Stimulated activated naive CD4-positive, alpha-beta T cell (primary cell): ENCODE measurements around the gene GSAP.
"Not testable (repeated sequence)": the region's sequence is repeated elsewhere in the genome, so short reads cannot be mapped to it uniquely, and the experiment has no call there.

Source experiments
- DNase-seq, 6 experiments: peaks; one replicate each; lab custom pipeline; 2025; lab: John Stamatoyannopoulos, UW

Gene GSAP

DNA sequence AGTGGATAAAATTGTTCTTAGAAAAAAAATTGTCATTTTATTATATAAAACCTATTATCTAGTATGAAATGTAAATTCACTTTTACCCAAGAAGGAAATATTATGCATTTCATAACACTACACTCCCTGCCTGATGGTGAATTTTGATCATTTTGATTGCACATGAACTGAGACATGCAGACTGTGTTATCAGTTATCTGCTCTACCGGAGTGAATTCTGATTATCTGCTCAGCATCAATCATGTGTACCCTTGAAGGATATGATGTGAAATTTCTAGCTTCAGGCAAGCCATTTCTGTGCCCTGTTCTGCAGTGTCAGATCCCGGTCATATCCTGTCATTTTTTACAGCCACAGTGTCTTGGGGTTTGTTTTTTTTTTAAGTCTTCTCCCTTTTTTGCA lies 131.5 kb downstream of the GSAP start:
- no peak for DNase-seq

DNA sequence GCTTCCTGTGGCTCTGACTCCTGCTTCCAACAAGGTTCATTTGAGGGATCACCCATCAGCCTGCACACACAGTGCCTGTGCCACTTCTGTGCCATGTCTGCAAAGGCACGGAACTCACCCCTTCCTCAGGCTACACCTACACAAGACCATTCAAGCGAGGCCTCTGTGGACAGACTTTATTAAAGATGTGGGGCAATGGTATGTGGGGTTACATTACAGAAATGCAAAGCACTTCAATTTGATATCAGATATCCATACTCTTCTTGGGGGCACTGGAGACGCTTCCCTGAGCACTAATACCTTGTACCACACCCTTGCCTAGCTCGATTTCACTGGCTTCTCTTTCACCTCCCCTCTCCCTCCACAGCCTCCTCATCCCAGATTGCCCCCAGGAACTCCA lies 132.1 kb downstream of the GSAP start:
- DNase-seq = no peak

DNA sequence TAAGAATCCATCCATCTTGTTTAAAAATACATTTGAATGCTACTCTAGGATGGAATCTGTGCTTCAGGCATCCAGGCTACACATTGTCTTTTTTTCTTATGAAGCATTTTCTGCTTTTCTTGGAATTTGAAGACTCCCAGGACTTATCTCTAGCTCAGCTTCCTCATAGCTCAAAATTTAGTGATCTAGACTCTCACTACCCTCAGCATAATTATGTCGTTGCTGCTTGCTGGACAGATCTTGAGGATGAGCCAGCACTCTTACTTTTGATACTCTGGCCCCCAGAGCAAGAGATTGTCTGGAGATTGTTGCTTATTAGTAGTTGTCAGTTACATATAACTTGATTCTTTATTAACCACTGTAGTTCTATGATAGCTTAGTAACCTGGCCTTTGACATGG lies 133.3 kb downstream of the GSAP start:
- DNase-seq = no peak

DNA sequence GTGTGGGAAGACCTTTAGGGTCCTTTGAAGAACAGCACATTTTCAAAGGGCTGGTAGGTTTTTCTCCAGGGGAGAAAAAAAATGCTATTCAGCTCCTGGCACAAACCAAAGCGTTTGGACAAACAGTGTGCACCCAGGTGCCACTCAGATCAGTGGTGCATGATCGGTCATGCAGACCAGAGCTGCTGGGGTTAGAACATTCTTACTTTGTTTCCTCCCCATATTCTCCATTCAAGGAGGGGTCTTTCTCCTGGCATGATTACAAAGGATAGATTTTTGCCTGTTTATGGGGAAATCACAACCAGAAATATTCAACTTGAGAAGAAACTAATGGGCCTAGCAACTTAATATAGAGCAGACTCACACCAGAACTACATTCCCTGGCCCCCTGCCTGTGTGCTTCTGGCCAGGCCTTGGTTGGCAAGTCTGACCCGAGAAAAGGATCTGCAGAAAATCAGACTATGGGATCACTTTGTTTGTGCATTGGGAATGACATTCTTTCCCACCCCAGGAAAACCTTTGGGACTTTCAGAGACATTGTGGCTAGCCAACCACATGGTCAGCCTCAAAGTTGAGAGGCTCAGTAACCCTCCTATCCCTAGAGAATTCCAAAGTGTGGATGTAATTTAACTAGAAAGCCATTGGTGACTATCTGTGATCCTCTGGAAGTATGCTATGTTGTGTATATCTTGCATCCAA lies 134.2 kb downstream of the GSAP start:
- no peak for DNase-seq

DNA sequence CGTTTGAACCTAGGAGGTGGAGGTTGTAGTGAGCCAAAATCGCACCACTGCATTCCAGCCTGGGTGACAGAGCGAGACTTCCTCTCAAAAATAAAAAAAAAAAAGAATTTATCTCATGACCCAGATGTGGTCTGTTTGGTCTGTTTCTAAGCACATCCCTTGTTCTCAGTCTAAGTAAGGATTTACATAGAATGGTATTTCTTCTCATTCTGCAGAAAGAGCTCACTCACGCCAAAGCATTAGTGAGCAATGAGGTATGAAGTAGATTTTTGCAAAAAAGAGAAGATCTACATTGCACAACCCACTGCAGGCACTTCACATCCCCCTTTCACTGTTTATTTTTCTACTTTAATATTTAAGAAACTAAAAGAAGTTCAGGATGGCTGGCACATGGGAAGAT lies 140.0 kb downstream of the GSAP start:
- DNase-seq = no peak

DNA sequence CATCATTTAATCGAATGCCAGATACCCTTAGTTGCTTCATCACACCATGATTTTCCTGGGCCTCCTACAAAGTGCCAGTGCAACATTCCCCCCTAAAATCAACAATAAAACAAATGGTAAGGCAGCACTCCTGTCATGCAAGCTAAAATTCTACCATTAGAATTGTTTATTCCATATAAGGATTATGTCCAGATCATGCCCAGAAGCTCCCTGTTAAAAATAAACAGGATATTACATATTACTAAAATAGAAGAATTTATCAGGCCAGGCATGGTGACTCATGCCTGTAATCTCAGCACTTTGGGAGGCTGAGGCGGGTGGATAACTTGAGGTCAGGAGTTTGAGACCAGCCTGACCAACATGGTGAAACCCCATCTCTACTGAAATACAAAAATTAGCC lies 140.5 kb downstream of the GSAP start:
- not testable (repeated sequence) for DNase-seq

DNA sequence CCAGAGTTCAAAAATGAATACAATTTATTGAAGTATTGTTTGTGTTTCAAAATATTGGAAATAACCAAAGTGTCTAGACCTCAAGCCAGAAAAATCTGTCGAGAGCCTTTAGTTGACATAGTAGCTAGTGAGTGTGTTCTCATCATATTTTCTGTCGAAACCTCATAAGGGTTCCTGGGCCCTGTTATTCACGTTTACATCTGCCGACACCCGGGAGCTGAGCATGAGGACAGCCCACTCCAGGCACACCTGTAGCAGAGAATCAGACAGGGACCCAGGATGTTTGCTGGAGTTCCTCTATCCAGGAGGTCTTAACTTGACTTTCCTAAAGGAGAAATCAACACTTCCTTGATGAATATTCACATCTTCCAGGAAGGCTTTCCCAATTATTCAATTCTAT lies 144.4 kb downstream of the GSAP start:
- no peak for DNase-seq

DNA sequence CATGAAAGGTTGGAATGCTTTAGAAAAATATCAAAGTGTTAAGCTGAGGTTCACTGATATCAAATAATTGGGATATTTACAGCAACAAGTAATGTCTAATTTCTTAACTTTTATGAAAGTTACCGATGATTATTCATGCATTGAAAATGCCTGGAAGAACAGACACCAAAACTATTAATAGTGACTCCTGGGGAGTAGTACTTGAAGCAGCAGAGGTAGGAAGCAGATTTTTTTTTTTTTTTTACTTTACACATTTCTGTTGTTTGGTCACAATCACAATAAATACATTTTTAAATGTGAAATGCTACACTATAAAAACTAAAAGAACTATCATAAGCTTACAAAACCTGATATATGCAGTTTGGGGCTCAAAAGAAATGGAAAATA lies 146.1 kb downstream of the GSAP start:
- no peak for DNase-seq

DNA sequence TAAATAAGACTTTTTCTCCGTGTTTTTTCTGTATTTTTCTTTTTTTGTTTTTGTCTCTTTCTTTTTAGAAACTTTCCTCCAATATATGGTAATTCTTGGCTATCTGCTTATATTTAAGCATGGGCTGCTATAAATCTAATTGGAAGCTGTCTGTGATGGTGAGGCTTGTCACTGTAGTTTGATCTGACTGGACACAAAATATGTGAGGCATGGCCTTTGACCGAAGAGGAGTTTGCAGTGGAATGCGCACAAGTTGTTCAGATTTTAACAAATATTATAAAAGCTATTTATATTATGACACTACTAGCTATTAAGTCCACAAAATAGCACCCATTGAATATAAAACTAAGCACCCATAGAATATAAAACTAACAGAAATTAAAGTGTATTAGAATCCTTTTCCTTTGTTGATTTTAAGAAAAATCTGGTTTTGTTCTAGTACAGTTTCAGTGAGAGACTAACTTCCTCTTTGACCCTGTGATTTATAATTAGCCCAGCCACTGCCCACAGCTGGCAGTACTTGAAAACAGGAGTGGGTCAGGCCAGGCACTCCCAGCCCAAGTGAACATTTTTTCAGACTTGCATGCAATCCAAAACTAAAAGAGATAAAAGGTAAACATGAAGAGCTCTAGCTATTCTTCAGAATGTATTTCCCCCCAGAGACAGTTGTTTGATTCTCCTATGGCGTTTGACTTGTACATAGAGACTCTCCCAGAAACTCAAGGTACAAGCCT lies 146.6 kb downstream of the GSAP start:
- DNase-seq = no peak

DNA sequence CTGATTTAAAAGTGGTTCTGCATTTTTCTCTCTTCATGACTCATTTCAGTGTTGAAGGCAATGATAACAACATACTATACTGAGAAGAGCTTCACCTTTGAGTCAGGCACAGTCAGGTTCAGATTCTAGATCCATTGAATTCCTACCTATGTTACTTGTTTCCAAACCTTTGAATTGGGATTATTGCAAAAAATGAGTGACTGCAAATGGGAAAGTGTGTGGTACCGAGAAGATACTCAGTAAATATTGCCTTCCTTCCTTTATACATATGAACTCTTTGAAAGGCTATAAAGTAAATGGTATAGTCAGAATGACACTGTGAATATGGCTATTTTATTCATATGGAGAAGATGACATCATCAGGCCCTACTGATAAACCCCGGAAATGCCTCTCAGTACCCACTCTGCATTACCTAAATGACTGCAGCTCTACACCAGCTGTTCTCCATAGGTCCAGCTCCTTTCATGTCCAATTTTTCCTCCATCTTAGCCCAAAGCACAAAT lies 149.8 kb downstream of the GSAP start:
- no peak for DNase-seq

DNA sequence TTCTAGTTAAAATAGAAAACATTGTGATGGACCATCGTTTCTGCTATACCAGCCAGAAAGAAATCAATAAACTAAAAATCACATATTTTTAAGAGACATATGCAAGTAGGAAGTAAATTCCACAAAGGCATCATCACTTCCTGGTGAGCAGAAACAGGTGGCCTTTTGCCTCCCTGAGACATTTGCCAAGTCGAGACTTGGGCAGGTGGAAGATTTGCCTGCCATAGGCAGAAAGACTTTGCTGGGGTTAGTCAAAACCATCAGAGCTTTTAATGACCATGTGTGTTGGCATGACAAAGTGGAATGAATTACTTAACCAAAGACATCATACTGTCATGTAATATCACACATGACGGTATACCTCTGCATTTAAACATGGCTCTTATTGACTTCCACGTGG lies 150.5 kb downstream of the GSAP start:
- no peak for DNase-seq

DNA sequence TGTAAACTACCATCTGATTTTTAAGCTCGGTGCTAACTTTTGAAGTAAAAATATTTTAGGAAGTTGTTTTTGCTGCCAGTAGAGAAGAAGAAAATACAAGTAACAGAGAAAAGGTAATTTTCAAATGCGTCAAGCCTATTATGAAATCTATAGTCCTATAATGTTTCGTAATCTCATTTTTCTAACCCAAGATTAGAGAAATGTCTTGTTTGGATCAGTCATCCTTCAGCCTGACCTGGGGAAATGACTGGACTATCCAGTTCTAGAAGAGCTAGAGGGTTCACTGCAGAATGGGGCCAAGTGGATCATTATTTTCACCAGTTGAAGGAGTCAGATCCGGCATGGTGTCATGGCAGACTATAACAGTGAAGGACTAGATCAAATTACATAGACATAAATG lies 153.8 kb downstream of the GSAP start:
- no peak for DNase-seq
